Tibial artery (tissue), 4 donors: ENCODE results near the gene SYNE2.
A peak's percentile ranks its signal among the peaks of the same experiment; 100 is the strongest.

ENCODE experiments used
- DNase-seq, 2 donors: peaks; one replicate each; pipeline ENCODE4 v3.0.0-alpha.2; 2019
- H3K27ac ChIP-seq, 2 donors: fragments of 200-600 bp; sonication (generic) in 1 of 2; 1 replicate in 1 of 2; 2 replicates in 1 of 2; pipeline ENCODE4 v1.5.1; 2018 to 2019; ENCODE audit warnings: mild to moderate bottlenecking in 1 of 2
- H3K27me3 ChIP-seq, 2 donors: fragments of 200-600 bp; sonication (generic) in 1 of 2; one replicate each; pipeline versions ENCODE4 v1.5.1 to v1.6.0; 2016 to 2019
- H3K36me3 ChIP-seq, 3 donors: fragments of 200-600 bp; sonication (generic) in 2 of 3; one replicate each; pipeline ENCODE4 v1.5.1; 2016 to 2019; ENCODE audit warnings: mild to moderate bottlenecking in 2 of 3
- H3K4me1 ChIP-seq, 4 donors: fragments of 200-600 bp; sonication (generic) in 2 of 4; 1 replicate in 3 of 4; 2 replicates in 1 of 4; pipeline ENCODE4 v1.5.1; 2016 to 2019
- H3K4me3 ChIP-seq, 2 donors: fragments of 200-600 bp; sonication (generic) in 1 of 2; 1 replicate in 1 of 2; 2 replicates in 1 of 2; pipeline ENCODE4 v1.5.1; 2018 to 2019; ENCODE audit warnings: mild to moderate bottlenecking in 2 of 2
- H3K9me3 ChIP-seq, 3 donors: fragments of 200-600 bp; sonication (generic) in 1 of 3; one replicate each; pipeline ENCODE4 v1.5.1; 2016 to 2019
- intact Hi-C: fragments of 100-400 bp; cut with DNase I; formaldehyde crosslinking; loops from one replicate; pipeline ENCODE4 v1.15.0; 2023; ENCODE audit warnings: low total_unique reads
- TF ChIP-seq, protein P1 (sequence below), 2 experiments: fragments of 200-600 bp in 1 of 2; fragments of 450-650 bp in 1 of 2; IDR thresholded peaks; one replicate each; pipeline ENCODE4 v1.5.1; 2017 to 2019; ENCODE audit warnings: antibody characterized with exemption in 2 of 2, mild to moderate bottlenecking in 1 of 2, moderate library complexity in 1 of 2

SYNE2 gene

DNA sequence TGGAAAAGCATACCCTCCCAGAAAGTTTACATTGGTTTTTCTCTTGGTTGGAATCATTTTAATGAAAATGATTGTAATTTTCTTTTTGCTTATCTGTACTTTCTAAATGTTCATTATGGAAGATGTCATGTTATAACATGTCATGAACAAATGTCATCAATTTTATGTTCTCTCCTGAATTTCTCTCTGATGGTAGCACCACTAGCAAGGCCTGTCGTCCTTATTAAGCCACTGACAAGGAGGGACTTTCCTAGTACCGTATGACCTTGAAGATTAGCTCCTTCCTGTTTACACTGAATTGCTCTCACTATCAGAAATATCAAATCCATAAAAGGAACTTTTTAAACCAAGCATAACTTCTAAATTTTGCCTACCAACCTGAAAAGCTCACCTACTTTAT lies 342.4 kb downstream of the SYNE2 start:
- no peak overlapping the region for H3K4me3 ChIP-seq
- H3K9me3 ChIP-seq = no peaks in the 10 kb centered on the region
- intact Hi-C loops = no loop called here
- peaks cover 10 to 31% (median 17%) of the 10 kb centered on the region in 3 donors for H3K36me3 ChIP-seq
- H3K27me3 ChIP-seq = no peaks in the 10 kb centered on the region
- DNase-seq = no peak
- H3K4me1 ChIP-seq = peaks cover 0 to 11% (median 6%) of the 10 kb centered on the region in 4 donors
- no peak overlapping the region for H3K27ac ChIP-seq
- TF ChIP-seq, protein P1, sequence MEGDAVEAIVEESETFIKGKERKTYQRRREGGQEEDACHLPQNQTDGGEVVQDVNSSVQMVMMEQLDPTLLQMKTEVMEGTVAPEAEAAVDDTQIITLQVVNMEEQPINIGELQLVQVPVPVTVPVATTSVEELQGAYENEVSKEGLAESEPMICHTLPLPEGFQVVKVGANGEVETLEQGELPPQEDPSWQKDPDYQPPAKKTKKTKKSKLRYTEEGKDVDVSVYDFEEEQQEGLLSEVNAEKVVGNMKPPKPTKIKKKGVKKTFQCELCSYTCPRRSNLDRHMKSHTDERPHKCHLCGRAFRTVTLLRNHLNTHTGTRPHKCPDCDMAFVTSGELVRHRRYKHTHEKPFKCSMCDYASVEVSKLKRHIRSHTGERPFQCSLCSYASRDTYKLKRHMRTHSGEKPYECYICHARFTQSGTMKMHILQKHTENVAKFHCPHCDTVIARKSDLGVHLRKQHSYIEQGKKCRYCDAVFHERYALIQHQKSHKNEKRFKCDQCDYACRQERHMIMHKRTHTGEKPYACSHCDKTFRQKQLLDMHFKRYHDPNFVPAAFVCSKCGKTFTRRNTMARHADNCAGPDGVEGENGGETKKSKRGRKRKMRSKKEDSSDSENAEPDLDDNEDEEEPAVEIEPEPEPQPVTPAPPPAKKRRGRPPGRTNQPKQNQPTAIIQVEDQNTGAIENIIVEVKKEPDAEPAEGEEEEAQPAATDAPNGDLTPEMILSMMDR (IDR thresholded peaks at IDR 0.05) = no peak

DNA sequence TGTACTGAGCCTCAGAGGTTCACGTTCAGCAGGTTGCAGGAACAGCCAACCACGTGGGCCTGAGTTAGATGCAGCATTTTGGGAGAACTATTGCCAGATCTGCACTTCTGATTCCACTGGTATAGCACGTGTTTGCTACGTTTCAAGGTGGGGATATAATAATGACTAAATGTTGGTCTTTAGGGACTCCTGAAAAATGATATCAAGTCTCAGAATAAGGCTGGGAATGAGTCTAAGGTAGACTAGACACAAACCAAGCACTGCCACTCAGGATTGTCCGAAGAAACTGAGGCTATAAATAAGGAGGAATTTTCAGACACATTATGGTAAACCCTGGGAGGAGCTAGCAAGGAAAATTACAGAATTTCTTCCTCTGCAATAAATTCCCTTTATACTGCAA lies 343.3 kb downstream of the SYNE2 start:
- Histone ChIP-seq H3K4me1 (peaks cover 0 to 11% (median 6%) of the 10 kb centered on the region in 4 donors), H3K4me3 (no peak overlapping the region), H3K27me3 (no peaks in the 10 kb centered on the region), H3K36me3 (peaks cover 4 to 23% (median 10%) of the 10 kb centered on the region in 3 donors), H3K9me3 (no peaks in the 10 kb centered on the region), H3K27ac (no peak overlapping the region)
- TF ChIP-seq, protein P1 (IDR thresholded peaks at IDR 0.05) = no peak
- no peak for DNase-seq
- intact Hi-C loops = no loop called here

DNA sequence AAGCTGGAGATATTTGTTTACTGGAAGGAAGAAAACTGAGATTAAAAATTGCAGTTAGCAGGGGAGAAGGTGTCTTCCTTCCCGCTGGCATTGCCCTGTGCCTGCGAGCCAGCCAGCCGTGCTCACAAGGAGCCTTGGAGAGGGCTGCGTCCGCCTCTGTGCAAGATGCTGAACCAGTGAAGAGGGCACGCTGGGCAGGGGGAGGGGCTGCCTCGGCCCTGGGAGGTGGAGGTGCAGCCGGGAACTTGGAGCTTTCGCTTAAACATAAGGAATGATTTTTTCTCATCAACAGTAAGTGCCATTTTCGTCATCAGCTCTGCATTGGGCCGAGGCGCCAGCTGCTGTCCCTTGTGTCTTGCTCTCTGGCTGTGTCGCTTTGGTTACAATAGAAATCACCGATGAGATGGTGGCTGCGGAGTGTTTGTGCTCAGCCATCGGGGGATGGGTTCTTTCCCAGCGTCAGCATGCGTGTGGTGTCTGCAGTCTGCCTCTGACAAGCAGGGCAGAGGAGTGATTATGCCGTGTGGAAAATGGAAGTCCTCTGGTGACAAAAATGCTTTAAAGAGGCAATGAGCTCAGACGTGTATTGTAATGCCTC lies 344.1 kb downstream of the SYNE2 start:
- H3K36me3 ChIP-seq = peaks cover 0 to 21% (median 5%) of the 10 kb centered on the region in 3 donors
- TF ChIP-seq, protein P1 (IDR thresholded peaks at IDR 0.05) = no peak
- H3K27ac ChIP-seq = no peak overlapping the region
- no peaks in the 10 kb centered on the region for H3K27me3 ChIP-seq
- DNase-seq = no peak
- peak overlapping the region; percentile 24 for H3K4me3 ChIP-seq
- intact Hi-C loops = no loop called here
- H3K4me1 ChIP-seq = peaks cover 0 to 11% (median 6%) of the 10 kb centered on the region in 4 donors
- H3K9me3 ChIP-seq = no peaks in the 10 kb centered on the region

DNA sequence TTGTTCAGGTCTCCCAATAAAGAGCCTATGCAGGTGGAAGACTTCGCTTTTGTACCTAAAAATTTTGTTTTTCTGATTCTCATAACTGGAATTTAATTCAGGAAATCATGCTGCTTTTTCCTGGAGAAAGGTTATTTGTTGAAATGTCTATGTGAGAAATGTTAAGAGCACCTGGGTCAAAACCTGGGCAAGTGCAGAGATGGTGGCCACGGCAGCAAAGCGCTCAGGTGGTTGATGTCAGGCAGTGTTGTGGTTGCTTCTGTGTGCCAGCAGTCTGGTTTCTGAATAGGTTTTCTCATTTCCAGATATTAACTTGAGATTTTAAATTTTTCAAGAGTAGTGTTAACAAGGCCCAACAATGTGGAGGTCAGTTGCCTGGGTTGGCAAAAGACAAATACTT lies 345.2 kb downstream of the SYNE2 start:
- H3K9me3 ChIP-seq = no peaks in the 10 kb centered on the region
- DNase-seq = no peak
- H3K27me3 ChIP-seq = no peaks in the 10 kb centered on the region
- TF ChIP-seq, protein P1 (IDR thresholded peaks at IDR 0.05) = no peak
- no peak overlapping the region for H3K27ac ChIP-seq
- intact Hi-C loops = no loop called here
- H3K4me3 ChIP-seq = no peak overlapping the region
- peaks cover 0 to 11% (median 6%) of the 10 kb centered on the region in 4 donors for H3K4me1 ChIP-seq
- peaks cover 0 to 21% (median 2%) of the 10 kb centered on the region in 3 donors for H3K36me3 ChIP-seq

DNA sequence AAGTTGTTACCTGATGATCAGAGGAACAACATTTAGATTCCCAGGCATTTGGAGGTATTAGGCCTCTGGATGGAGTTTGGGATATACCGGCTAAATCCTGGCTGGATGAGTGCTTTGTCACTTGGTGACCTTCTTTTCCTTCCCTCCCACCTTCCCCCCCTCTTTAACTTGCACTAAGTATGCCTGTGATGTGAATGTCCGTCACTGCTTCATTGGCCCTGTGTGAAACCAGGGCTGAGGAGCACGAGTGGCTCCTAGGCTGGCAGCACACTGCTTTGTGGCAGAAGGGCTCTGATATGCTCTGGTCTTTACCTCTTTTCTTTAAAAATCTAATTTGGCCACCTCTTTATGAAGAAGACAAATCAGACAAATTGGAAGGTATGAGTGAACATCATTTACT lies 345.7 kb downstream of the SYNE2 start:
- intact Hi-C loops = no loop called here
- DNase-seq = no peak
- Histone ChIP-seq H3K9me3 (no peaks in the 10 kb centered on the region), H3K4me1 (peaks cover 0 to 11% (median 6%) of the 10 kb centered on the region in 4 donors), H3K27ac (no peak overlapping the region), H3K4me3 (no peak overlapping the region), H3K27me3 (no peaks in the 10 kb centered on the region), H3K36me3 (peaks cover 0 to 20% (median 0%) of the 10 kb centered on the region in 3 donors)
- TF ChIP-seq, protein P1 (IDR thresholded peaks at IDR 0.05) = no peak
